SH-SY5Y (cell line): ENCODE results near the gene SLC6A9.

Experiments used
- GATA2 ChIP-seq: IDR thresholded peaks from 2 replicates; pipeline ENCODE4 v1.6.1; 2011; ENCODE audit warnings: mild to moderate bottlenecking, low read depth, low read length
- GATA3 ChIP-seq: IDR thresholded peaks from 2 replicates; pipeline ENCODE4 v1.6.1; 2011; ENCODE audit warnings: low read depth, mild to moderate bottlenecking, low read length, moderate library complexity

DNA sequence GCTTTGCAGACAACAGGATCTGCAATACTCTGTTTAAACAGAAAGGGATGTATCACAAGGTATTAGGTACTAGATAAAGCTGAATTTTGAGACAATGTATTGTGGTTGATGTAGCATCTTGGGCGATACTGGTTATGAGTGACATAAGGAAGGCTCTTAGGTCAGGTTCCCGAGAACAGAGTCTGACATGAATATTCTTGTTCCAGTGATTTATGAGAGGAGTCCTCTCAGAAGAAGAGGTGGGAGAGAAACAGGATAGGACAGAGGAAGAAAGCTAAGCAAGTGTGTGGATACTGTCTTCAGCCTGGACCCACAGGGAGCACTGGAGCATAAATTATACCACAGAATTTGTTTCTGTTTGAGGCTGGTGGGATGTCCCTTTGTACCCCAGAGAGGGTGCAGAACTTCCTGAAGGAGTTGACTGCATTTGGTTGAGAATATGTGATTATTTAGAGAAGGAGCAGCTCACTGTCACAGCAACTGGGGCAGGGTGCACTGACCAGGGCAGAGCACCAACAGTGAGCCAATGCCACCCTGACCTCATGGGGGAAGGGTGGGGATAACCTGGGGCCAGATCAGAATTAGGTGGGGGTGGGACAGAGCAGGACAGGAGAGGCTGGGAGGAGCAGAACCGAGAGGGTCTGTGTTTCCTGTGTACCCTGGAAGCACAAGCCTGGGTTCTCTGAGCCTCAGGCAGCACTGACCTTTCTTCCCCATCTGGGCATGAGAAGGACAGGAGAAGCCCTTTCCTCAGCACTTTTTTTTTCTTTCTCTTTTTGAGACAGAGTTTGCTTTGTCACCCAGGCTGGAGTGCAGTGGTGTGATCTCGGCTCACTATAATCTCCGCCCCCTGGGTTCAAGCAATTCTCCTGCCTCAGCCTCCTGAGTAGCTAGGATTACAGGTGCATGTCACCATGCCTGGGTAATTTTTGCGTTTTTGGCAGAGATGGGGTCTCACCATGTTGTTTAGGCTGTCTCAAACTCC lies 36.3 kb upstream of the SLC6A9 start:
- TF ChIP-seq GATA2 (no peak), GATA3 (no peak)
